ENCODE results near the gene MGLL.

- TF ChIP-seq POLR2A (IDR thresholded peaks at IDR 0.05) (no peak), CTCF (IDR thresholded peaks at IDR 0.05) (no peak), POLR2AphosphoS5 (IDR thresholded peaks at IDR 0.05) (no peak), EP300 (IDR thresholded peaks at IDR 0.05) (no peak)
Measured at GRCh38 chr3:127738192-127738840, 84.0 kb downstream of the MGLL start.

Measured in suprapubic skin (tissue), 4 donors.